Ovary (tissue), 9 donors: ENCODE results near the gene ALDOA. TPM values are rescaled to one million over a fixed set of nuclear protein-coding genes. Genes with fewer than 3 reads are reported as not detected.
A peak's percentile ranks its signal among the peaks of the same experiment; 100 is the strongest.

Experiments used
- DNase-seq, 5 donors: peaks; one replicate each; pipeline ENCODE4 v3.0.0-alpha.2; 2019 to 2020
- H3K27ac ChIP-seq, 2 donors: fragments of 200-600 bp; one replicate each; pipeline versions ENCODE4 v1.5.1 to v1.8.0; 2019 to 2022
- H3K27me3 ChIP-seq: fragments of 200-600 bp; one replicate; pipeline ENCODE4 v1.8.0; 2022
- H3K36me3 ChIP-seq: fragments of 200-600 bp; sonication (generic); one replicate; pipeline ENCODE4 v1.5.1; 2019
- H3K4me1 ChIP-seq: one replicate; pipeline ENCODE4 v1.8.1; 2013; ENCODE audit warnings: mild to moderate bottlenecking, moderate library complexity; ENCODE audit not compliant: insufficient read depth
- H3K4me3 ChIP-seq: fragments of 200-600 bp; sonication (generic); one replicate; pipeline ENCODE4 v1.5.1; 2017
- H3K9me3 ChIP-seq, 2 donors: fragments of 200-600 bp in 1 of 2; sonication (generic) in 1 of 2; one replicate each; pipeline versions ENCODE4 v1.5.1 to v1.8.1; 2013 to 2019; ENCODE audit warnings: mild to moderate bottlenecking in 1 of 2, moderate library complexity in 1 of 2
- CTCF ChIP-seq, 3 donors: fragments of 450-650 bp in 2 of 3; fragments of 200-600 bp in 1 of 3; IDR thresholded peaks; one replicate each; pipeline versions ENCODE4 v1.5.1 to v1.8.0; 2016 to 2022; ENCODE audit warnings: antibody characterized with exemption in 3 of 3, mild to moderate bottlenecking in 1 of 3
- EP300 ChIP-seq: sonication (generic); formaldehyde crosslinking; IDR thresholded peaks from one replicate; pipeline ENCODE4 v1.6.1; 2017; ENCODE audit warnings: antibody characterized with exemption
- POLR2A ChIP-seq: fragments of 450-650 bp; IDR thresholded peaks from one replicate; pipeline ENCODE4 v1.6.1; 2017; ENCODE audit warnings: antibody characterized with exemption, mild to moderate bottlenecking, moderate library complexity
- WGBS, 3 donors: extraction: QIAGEN DNeasy Blood & Tissue Kit in 1 of 3; methylation state at CpG; one replicate each; pipeline versions ENCODE4 v1.1.5 to v1.1.7; 2013 to 2017; 5-methylcytosine and 5-hydroxymethylcytosine counted together
- intact Hi-C, 4 donors: fragments of 100-400 bp; cut with DNase I; formaldehyde crosslinking; loops; one replicate each; pipeline versions ENCODE4 v1.11.0 to v1.15.1; 2022 to 2023
- polyA plus RNA-seq, 2 donors: library from polyadenylated mRNA; stranded (reverse); fragments of 200-250 nt in 1 of 2; fragments of 350-450 nt in 1 of 2; fragmentation: Illumina TruSeq in 1 of 2; extraction: RNeasy Lipid Tissue Mini Kit (QIAGEN cat#74804) in 1 of 2; gene quantifications; one replicate each; pipeline ENCODE4 v1.2.3, GENCODE V29; 2013 to 2014
- total RNA-seq, 7 donors: library from RNA; depleted of rRNA in 2 of 7; stranded (reverse); fragments of >200 nt in 2 of 7; fragmentation: NEBNext Ultra II Directional in 3 of 7; extraction: Animal tissue kit (Norgen Biotek cat#: 25700) in 3 of 7; gene quantifications; one replicate each; pipeline versions ENCODE4 v1.1.0 to v1.2.4, GENCODE V29; 2016 to 2023
- donor health status: DM: no; HTN: no; CAD: no; lungs with moderate emphysema.
- donor health status: DM: no; HTN: no; CAD: no.
- donor health status: Bipolar disorder and iron deficiency.
- donor health status: DM: yes; HTN: yes; CAD: no.
- donor health status: DM: no; HTN: no; CAD: no.
- donor health status: DM: yes; HTN: yes; CAD: no.

The ALDOA gene
- total and polyA plus RNA-seq, 9 donors: 252 to 1,259 (median 835) TPM

GRCh38 chr16:30084816-30085159 lies 19.2 kb downstream of the ALDOA start:
- Histone ChIP-seq H3K4me3 (no peak overlapping the region), H3K27ac (no peak overlapping the region), H3K4me1 (no peaks in the 10 kb centered on the region), H3K36me3 (no peaks in the 10 kb centered on the region), H3K9me3 (no peaks in the 10 kb centered on the region), H3K27me3 (no peaks in the 10 kb centered on the region)
- TF ChIP-seq CTCF (IDR thresholded peaks at IDR 0.05) (no peak), EP300 (no peak), POLR2A (no peak)
- intact Hi-C loops: loop anchor here in 1 of 4 donors (10.0 kb wide), 1 partner anchor 440 kb away; the partner anchor contains the start of gene ZNF768
- peak in 1 of 5 donors; percentile 44 for DNase-seq
- 41 to 57% (median 44%) methylated on average over 8 to 17 of the region's 17 CpGs for WGBS, 3 donors

- no peak for DNase-seq
- intact Hi-C loops: loop anchor here in 1 of 4 donors (10.0 kb wide), 1 partner anchor 440 kb away; the partner anchor contains the start of gene ZNF768
- TF ChIP-seq EP300 (no peak), CTCF (IDR thresholded peaks at IDR 0.05) (no peak), POLR2A (no peak)
- 38 to 51% (median 41%) methylated on average over 3 of the region's 3 CpGs for WGBS, 3 donors
- H3K4me1 ChIP-seq: no peaks in the 10 kb centered on the region
- no peak overlapping the region for H3K27ac ChIP-seq
- no peaks in the 10 kb centered on the region for H3K9me3 ChIP-seq
- H3K36me3 ChIP-seq: no peaks in the 10 kb centered on the region
- no peaks in the 10 kb centered on the region for H3K27me3 ChIP-seq
- H3K4me3 ChIP-seq: no peak overlapping the region
These were observed 19.7 kb downstream of the ALDOA start for GRCh38 chr16:30085247-30085646.

GRCh38 chr16:30085820-30086219 lies 20.3 kb downstream of the ALDOA start:
- Histone ChIP-seq H3K4me3 (no peak overlapping the region), H3K36me3 (no peaks in the 10 kb centered on the region), H3K27me3 (no peaks in the 10 kb centered on the region), H3K4me1 (no peaks in the 10 kb centered on the region), H3K9me3 (no peaks in the 10 kb centered on the region), H3K27ac (no peak overlapping the region)
- WGBS, 3 donors: 66 to 71% (median 66%) methylated on average over 6 of the region's 6 CpGs
- TF ChIP-seq EP300 (no peak), CTCF (IDR thresholded peaks at IDR 0.05) (no peak), POLR2A (no peak)
- no peak for DNase-seq
- intact Hi-C loops: loop anchor here in 1 of 4 donors (10.0 kb wide), 1 partner anchor 439 kb away; the partner anchor contains the start of gene ZNF768

- Histone ChIP-seq H3K4me3 (no peak overlapping the region), H3K4me1 (no peaks in the 10 kb centered on the region), H3K27ac (no peak overlapping the region), H3K27me3 (no peaks in the 10 kb centered on the region), H3K9me3 (no peaks in the 10 kb centered on the region), H3K36me3 (no peaks in the 10 kb centered on the region)
- DNase-seq: peak in 1 of 5 donors; percentile 24
- TF ChIP-seq CTCF (IDR thresholded peaks at IDR 0.05): no peak
- TF ChIP-seq POLR2A: no peak
- intact Hi-C loops: loop anchor here in 1 of 4 donors (10.0 kb wide), 1 partner anchor 438 kb away; the partner anchor contains the start of gene ZNF768
- WGBS, 3 donors: 75 to 77% (median 77%) methylated on average over 27 of the region's 27 CpGs
These were observed 21.0 kb downstream of the ALDOA start for GRCh38 chr16:30086291-30087140.
